ENCODE results near the gene MCM5.

GRCh38 chr22:35464399-35464798 lies 64.5 kb downstream of the MCM5 start:
- TF ChIP-seq CTCF (IDR thresholded peaks at IDR 0.05), result no peak
- no peak for TF ChIP-seq POLR2A (IDR thresholded peaks at IDR 0.05)
